Right lobe of liver (tissue), 6 donors: ENCODE measurements around the gene SLC7A1. TPM values are rescaled to one million over a fixed set of nuclear protein-coding genes. Genes with fewer than 3 reads are reported as not detected.
A peak's percentile ranks its signal among the peaks of the same experiment; 100 is the strongest.

ENCODE experiments used
- ATAC-seq, 4 donors: fragments of 200-7000 bp; cut with Tn5 transposase; one replicate each; pipeline ENCODE4 v1.9.1; 2020; ENCODE audit warnings: mild to moderate bottlenecking in 4 of 4, moderate library complexity in 4 of 4
- DNase-seq, 3 donors: peaks; one replicate each; pipeline ENCODE4 v3.0.0-alpha.2; 2020
- H3K27ac ChIP-seq, 3 donors: fragments of 200-600 bp; one replicate each; pipeline ENCODE4 v1.8.0; 2022
- H3K27me3 ChIP-seq, 2 donors: fragments of 200-600 bp; one replicate each; pipeline ENCODE4 v1.8.0; 2022
- H3K36me3 ChIP-seq, 4 donors: fragments of 200-600 bp; sonication (generic) in 1 of 4; one replicate each; pipeline versions ENCODE4 v1.5.1 to v1.8.0; 2017 to 2022; ENCODE audit warnings: control low read depth in 1 of 4
- H3K4me1 ChIP-seq, 4 donors: fragments of 200-600 bp; sonication (generic) in 1 of 4; one replicate each; pipeline versions ENCODE4 v1.5.1 to v1.8.0; 2017 to 2022; ENCODE audit warnings: control low read depth in 1 of 4
- H3K4me3 ChIP-seq, 3 donors: fragments of 200-600 bp; one replicate each; pipeline ENCODE4 v1.8.0; 2022
- H3K9me3 ChIP-seq, 4 donors: fragments of 200-600 bp; sonication (generic) in 1 of 4; one replicate each; pipeline versions ENCODE4 v1.5.1 to v1.8.0; 2017 to 2022; ENCODE audit warnings: control low read depth in 1 of 4
- CTCF ChIP-seq, 4 donors: fragments of 200-600 bp in 3 of 4; fragments of 450-650 bp in 1 of 4; IDR thresholded peaks; one replicate each; pipeline versions ENCODE4 v1.5.1 to v1.8.0; 2016 to 2022; ENCODE audit warnings: antibody characterized with exemption in 4 of 4, mild to moderate bottlenecking in 2 of 4
- POLR2A ChIP-seq: fragments of 450-650 bp; IDR thresholded peaks from one replicate; pipeline ENCODE4 v1.6.1; 2017; ENCODE audit warnings: antibody characterized with exemption, mild to moderate bottlenecking
- WGBS: methylation state at CpG from one replicate; pipeline ENCODE4 v1.1.6; 2018; ENCODE audit warnings: low coverage, low lambda C conversion rate; ENCODE audit not compliant: insufficient coverage; ENCODE audit errors: missing lambda C conversion rate; 5-methylcytosine and 5-hydroxymethylcytosine counted together
- intact Hi-C, 2 donors: fragments of 100-400 bp; cut with DNase I; formaldehyde crosslinking; loops; one replicate each; pipeline versions ENCODE4 v1.11.2 to v1.14.1; 2022
- total RNA-seq, 6 experiments: library from RNA; depleted of rRNA in 2 of 6; stranded (reverse); fragments of >200 nt in 2 of 6; fragmentation: NEBNext Ultra II Directional in 3 of 6; extraction: Animal tissue kit (Norgen Biotek cat#: 25700) in 3 of 6; gene quantifications; one replicate each; pipeline versions ENCODE4 v1.1.0 to v1.2.4, GENCODE V29; 2016 to 2023
- donor health status: DM: no; HTN: yes; CAD: no.
- donor health status: DM: no; HTN: no; CAD: no.
- donor health status: DM: no; HTN: no; CAD: no.
- donor health status: DM: no; HTN: yes; CAD: no.
- donor health status: DM: no; HTN: yes; CAD: no.

SLC7A1 gene
- total RNA-seq, 6 experiments from 2014 or later: 0.70 to 6.5 (median 3.7) TPM

GRCh38 chr13:29473166-29473565 is 122.3 kb downstream of the SLC7A1 start:
- Histone ChIP-seq H3K27me3 (no peaks in the 10 kb centered on the region), H3K27ac (no peak overlapping the region), H3K4me1 (no peaks in the 10 kb centered on the region), H3K4me3 (no peak overlapping the region), H3K9me3 (no peaks in the 10 kb centered on the region), H3K36me3 (no peaks in the 10 kb centered on the region)
- DNase-seq: no peak
- WGBS: 81% methylated on average over 4 of the region's 4 CpGs
- no peak for ATAC-seq
- intact Hi-C loops: no loop called here
- TF ChIP-seq CTCF (IDR thresholded peaks at IDR 0.05) (no peak), POLR2A (no peak)

GRCh38 chr13:29472332-29472961 is 123.0 kb downstream of the SLC7A1 start:
- no peak for DNase-seq
- no peaks in the 10 kb centered on the region for H3K36me3 ChIP-seq
- no peak overlapping the region for H3K4me3 ChIP-seq
- TF ChIP-seq POLR2A: no peak
- peak; percentile 55 to 79 (median 73) for TF ChIP-seq CTCF (IDR thresholded peaks at IDR 0.05)
- intact Hi-C loops: no loop called here
- no peaks in the 10 kb centered on the region for H3K9me3 ChIP-seq
- no peaks in the 10 kb centered on the region for H3K27me3 ChIP-seq
- no peaks in the 10 kb centered on the region for H3K4me1 ChIP-seq
- WGBS: 36% methylated on average over 6 of the region's 6 CpGs
- ATAC-seq: peak; percentile 46 to 69 (median 61)
- no peak overlapping the region for H3K27ac ChIP-seq

GRCh38 chr13:29471551-29471950 is 123.9 kb downstream of the SLC7A1 start:
- WGBS: 64% methylated on average over 3 of the region's 9 CpGs
- DNase-seq: no peak
- intact Hi-C loops: no loop called here

GRCh38 chr13:29465741-29466293 is 129.7 kb downstream of the SLC7A1 start:
- H3K27ac ChIP-seq: no peak overlapping the region
- intact Hi-C loops: no loop called here
- WGBS: 74% methylated on average over 5 of the region's 6 CpGs
- no peaks in the 10 kb centered on the region for H3K9me3 ChIP-seq
- no peaks in the 10 kb centered on the region for H3K4me1 ChIP-seq
- TF ChIP-seq POLR2A: no peak
- TF ChIP-seq CTCF (IDR thresholded peaks at IDR 0.05): no peak
- H3K36me3 ChIP-seq: no peaks in the 10 kb centered on the region
- no peak for DNase-seq
- no peaks in the 10 kb centered on the region for H3K27me3 ChIP-seq
- no peak for ATAC-seq
- no peak overlapping the region for H3K4me3 ChIP-seq

More at GRCh38 chr13:29471551-29471950, 123.9 kb downstream of the SLC7A1 start:
- no peak for ATAC-seq
- Histone ChIP-seq H3K36me3 (no peaks in the 10 kb centered on the region), H3K27ac (no peak overlapping the region), H3K27me3 (no peaks in the 10 kb centered on the region), H3K9me3 (no peaks in the 10 kb centered on the region), H3K4me3 (no peak overlapping the region), H3K4me1 (no peaks in the 10 kb centered on the region)
- TF ChIP-seq CTCF (IDR thresholded peaks at IDR 0.05) (no peak), POLR2A (no peak)
